ENCODE results near the gene TSLP. TPM values are rescaled to one million over a fixed set of nuclear protein-coding genes. Genes with fewer than 3 reads are reported as not detected.

The TSLP gene
- total and polyA plus RNA-seq, 2 of the 8 experiments (the other 6 are each of a cell fraction or from before 2014, with no cell fraction given) = 0.39 to 1.9 TPM

DNA sequence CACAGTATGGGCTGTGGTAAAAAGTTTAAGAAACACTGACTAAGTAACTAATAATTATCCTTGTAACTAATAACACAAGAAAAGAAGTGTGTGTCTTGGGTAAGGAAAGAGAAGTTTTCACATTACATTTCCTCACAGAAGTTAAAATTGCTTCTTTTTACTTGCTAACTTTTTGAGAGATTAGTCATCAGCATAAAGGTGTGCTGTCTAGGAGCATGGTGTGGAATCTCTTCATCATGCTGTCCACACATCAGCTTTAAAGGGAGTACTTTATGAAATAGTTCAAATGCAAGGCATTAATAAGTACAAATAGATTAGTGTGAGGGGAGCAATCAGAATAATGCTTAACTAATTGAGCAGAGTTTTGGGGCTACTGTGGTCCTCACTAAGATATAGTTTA, 50.4 kb downstream of the TSLP start:
- DNase-seq (ENCODE audit: low read depth in 1 of 2, low spot score in 2 of 2) (no peak), FAIRE-seq (no peak)
- Histone ChIP-seq H4K5ac (ENCODE audit: insufficient read length, low read depth, low read length) (no peak overlapping the region), H3K18ac (ENCODE audit: extremely low read depth, low read length) (no peak overlapping the region), H2BK5ac (ENCODE audit: low read depth, low read length) (no peak overlapping the region), H3K4me1 (replicated peaks in 1 of 4; ENCODE audit: control insufficient read depth in 3 of 4, insufficient read depth in 4 of 4, low read length in 3 of 4) (peaks cover 0 to 9% (median 2%) of the 10 kb centered on the region in 4 experiments; a peak in 3 of 7 replicates), H3K9ac (replicated peaks in 1 of 4; ENCODE audit: extremely low read depth in 1 of 4, low read depth in 3 of 4, low read length in 3 of 4) (no peak overlapping the region), H3K27me3 (replicated peaks in 1 of 4; ENCODE audit: control insufficient read depth in 3 of 4, extremely low read depth in 1 of 4, insufficient read depth in 3 of 4, low read length in 3 of 4) (no peaks in the 10 kb centered on the region), H3K56ac (replicated peaks; ENCODE audit: insufficient read length, low read depth, low read length) (no peak overlapping the region), H2BK12ac (ENCODE audit: low read depth, low read length) (no peak overlapping the region), H3K4me2 (ENCODE audit: insufficient read depth in 1 of 2, low read depth in 2 of 2, low read length in 2 of 2) (no peak overlapping the region), H3K79me2 (ENCODE audit: control insufficient read depth in 1 of 2, insufficient read depth in 2 of 2, low read length in 2 of 2) (peaks cover 0 to 4% of the 10 kb centered on the region in 2 experiments; a peak in 1 of 4 replicates), H2BK120ac (replicated peaks; ENCODE audit: low read depth, low read length) (no peak overlapping the region), H3K27ac (ENCODE audit: low read depth, low read length) (no peak overlapping the region), H3K4me3 (ENCODE audit: extremely low read depth in 1 of 4, insufficient read depth in 2 of 4, low read depth in 3 of 4, low read length in 4 of 4) (no peak overlapping the region), H3K4ac (replicated peaks; ENCODE audit: insufficient read length, low read depth, low read length) (no peak overlapping the region), H3K14ac (ENCODE audit: insufficient read length) (no peak overlapping the region), H3K9me3 (ENCODE audit: insufficient read depth in 2 of 2, low read depth in 1 of 2, low read length in 1 of 2) (no peaks in the 10 kb centered on the region), H2AK5ac (ENCODE audit: low read depth, low read length) (no peak overlapping the region), H3K36me3 (ENCODE audit: control insufficient read depth in 2 of 4, insufficient read depth in 4 of 4, low read length in 3 of 4) (peaks cover 0 to 73% (median 21%) of the 10 kb centered on the region in 4 experiments; a peak in 6 of 8 replicates), H4K8ac (ENCODE audit: extremely low read depth, insufficient read depth, low read length) (no peak overlapping the region), H3K23me2 (ENCODE audit: low read depth, low read length) (no peaks in the 10 kb centered on the region), H3K79me1 (ENCODE audit: low read depth, low read length) (no peaks in the 10 kb centered on the region), H4K20me1 (replicated peaks in 1 of 2; ENCODE audit: control insufficient read depth in 1 of 2, insufficient read depth in 2 of 2, low read length in 2 of 2) (no peaks in the 10 kb centered on the region), H2AFZ (ENCODE audit: low read length) (no peak overlapping the region), H3K23ac (ENCODE audit: insufficient read length) (no peak overlapping the region), H2BK15ac (ENCODE audit: low read length) (no peak overlapping the region), H4K91ac (replicated peaks; ENCODE audit: insufficient read length, low read length) (no peak overlapping the region), H2BK20ac (ENCODE audit: low read length) (no peak overlapping the region)
- ChIA-PET POLR2A (ENCODE audit: partially characterized antibody) (no interaction called here), CTCF (ENCODE audit: partially characterized antibody) (interaction anchor here (1.2 kb wide), 1 partner anchor 371 kb away, joined by 3 read pairs; no protein-coding TSS in a partner anchor)
- TF ChIP-seq BRCA1 (IDR thresholded peaks at IDR 0.05; ENCODE audit: low read depth, low read length) (no peak), RAD21 (IDR thresholded peaks at IDR 0.05 in 1 of 2, conservative IDR thresholded peaks at IDR 0.05 in 1 of 2; ENCODE audit: low read depth in 2 of 2, low read length in 2 of 2) (no peak), RXRA (IDR thresholded peaks at IDR 0.05; ENCODE audit: insufficient read depth, low read depth, low read length) (no peak), POLR2A (IDR thresholded peaks at IDR 0.05; ENCODE audit: control extremely low read depth in 1 of 2, low read depth in 2 of 2, low read length in 2 of 2) (no peak), KDM1A (IDR thresholded peaks at IDR 0.05; ENCODE audit: borderline replicate concordance, low read length) (no peak), SP2 (IDR thresholded peaks at IDR 0.05; ENCODE audit: low read length) (no peak), EZH2 (IDR thresholded peaks at IDR 0.05; ENCODE audit: low read depth, low read length, severe bottlenecking) (no peak), USF2 (IDR thresholded peaks at IDR 0.05; ENCODE audit: low read length) (no peak)
- TF ChIP-seq, protein P1, sequence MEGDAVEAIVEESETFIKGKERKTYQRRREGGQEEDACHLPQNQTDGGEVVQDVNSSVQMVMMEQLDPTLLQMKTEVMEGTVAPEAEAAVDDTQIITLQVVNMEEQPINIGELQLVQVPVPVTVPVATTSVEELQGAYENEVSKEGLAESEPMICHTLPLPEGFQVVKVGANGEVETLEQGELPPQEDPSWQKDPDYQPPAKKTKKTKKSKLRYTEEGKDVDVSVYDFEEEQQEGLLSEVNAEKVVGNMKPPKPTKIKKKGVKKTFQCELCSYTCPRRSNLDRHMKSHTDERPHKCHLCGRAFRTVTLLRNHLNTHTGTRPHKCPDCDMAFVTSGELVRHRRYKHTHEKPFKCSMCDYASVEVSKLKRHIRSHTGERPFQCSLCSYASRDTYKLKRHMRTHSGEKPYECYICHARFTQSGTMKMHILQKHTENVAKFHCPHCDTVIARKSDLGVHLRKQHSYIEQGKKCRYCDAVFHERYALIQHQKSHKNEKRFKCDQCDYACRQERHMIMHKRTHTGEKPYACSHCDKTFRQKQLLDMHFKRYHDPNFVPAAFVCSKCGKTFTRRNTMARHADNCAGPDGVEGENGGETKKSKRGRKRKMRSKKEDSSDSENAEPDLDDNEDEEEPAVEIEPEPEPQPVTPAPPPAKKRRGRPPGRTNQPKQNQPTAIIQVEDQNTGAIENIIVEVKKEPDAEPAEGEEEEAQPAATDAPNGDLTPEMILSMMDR (IDR thresholded peaks at IDR 0.05; ENCODE audit: control extremely low read depth in 1 of 3, insufficient read depth in 1 of 3, low read depth in 1 of 3, low read length in 3 of 3) = no peak
- TF ChIP-seq, protein P2, sequence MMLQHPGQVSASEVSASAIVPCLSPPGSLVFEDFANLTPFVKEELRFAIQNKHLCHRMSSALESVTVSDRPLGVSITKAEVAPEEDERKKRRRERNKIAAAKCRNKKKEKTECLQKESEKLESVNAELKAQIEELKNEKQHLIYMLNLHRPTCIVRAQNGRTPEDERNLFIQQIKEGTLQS (IDR thresholded peaks at IDR 0.05; ENCODE audit: insufficient read depth, low read depth, low read length) = no peak
